DND-41 (cell line): ENCODE data around the gene SIL1.

Source experiments
- ATAC-seq: fragments of 200-7000 bp; cut with Tn5 transposase; 3 replicates; pipeline ENCODE4 v1.9.1; 2021; ENCODE audit warnings: low read depth; ENCODE audit not compliant: insufficient read depth
- DNase-seq: peaks from one replicate; pipeline ENCODE4 v3.0.0-alpha.2; 2020
- H2AFZ ChIP-seq: 2 replicates; pipeline ENCODE4 v1.6.0; 2012; ENCODE audit warnings: low read depth, low read length
- H3K27ac ChIP-seq: 2 replicates; pipeline ENCODE4 v1.5.1; 2012; ENCODE audit warnings: low read length, inconsistent platforms
- H3K27me3 ChIP-seq: fragments of 200-600 bp; sonication (generic); 2 replicates; pipeline ENCODE4 v1.6.0; 2012; ENCODE audit warnings: low read length, mild to moderate bottlenecking, inconsistent platforms; ENCODE audit not compliant: insufficient read depth, poor library complexity
- H3K36me3 ChIP-seq: 2 replicates; pipeline ENCODE4 v1.5.1; 2012; ENCODE audit warnings: low read length, inconsistent platforms; ENCODE audit not compliant: insufficient read depth
- H3K4me1 ChIP-seq: 2 replicates; pipeline ENCODE4 v1.5.1; 2012; ENCODE audit warnings: mild to moderate bottlenecking, low read length; ENCODE audit not compliant: insufficient read depth
- H3K4me2 ChIP-seq: 2 replicates; pipeline ENCODE4 v1.6.0; 2012; ENCODE audit warnings: mild to moderate bottlenecking, moderate library complexity, low read length, inconsistent platforms; ENCODE audit not compliant: insufficient read depth
- H3K4me3 ChIP-seq, 2 experiments: fragments of 200-600 bp in 1 of 2; shearing (Covaris generic) in 1 of 2; 2 replicates each; pipeline ENCODE4 v1.5.1; 2012 to 2016; ENCODE audit warnings: inconsistent platforms in 2 of 2, low read length in 2 of 2, mild to moderate bottlenecking in 2 of 2, low read depth in 1 of 2, moderate library complexity in 1 of 2
- H3K79me2 ChIP-seq: 2 replicates; pipeline ENCODE4 v1.6.0; 2012; ENCODE audit warnings: low read length, inconsistent platforms; ENCODE audit not compliant: insufficient read depth
- H3K9ac ChIP-seq: 2 replicates; pipeline ENCODE4 v1.6.0; 2012; ENCODE audit warnings: low read depth, mild to moderate bottlenecking, inconsistent platforms, low read length, moderate library complexity
- H3K9me3 ChIP-seq: 2 replicates; pipeline ENCODE4 v1.5.1; 2012; ENCODE audit warnings: low read length, moderate library complexity, mild to moderate bottlenecking, inconsistent platforms; ENCODE audit not compliant: insufficient read depth, severe bottlenecking
- H4K20me1 ChIP-seq: 2 replicates; pipeline ENCODE4 v1.6.0; 2012; ENCODE audit warnings: low read length; ENCODE audit not compliant: insufficient read depth
- EZH2 ChIP-seq: IDR thresholded peaks from 3 replicates; pipeline ENCODE4 v1.6.1; 2012; ENCODE audit warnings: borderline replicate concordance, low read depth, mild to moderate bottlenecking, moderate library complexity, low read length, inconsistent platforms; ENCODE audit not compliant: severe bottlenecking
- TF ChIP-seq, protein P1 (sequence below): IDR thresholded peaks from 2 replicates; pipeline ENCODE4 v1.5.1; 2012; ENCODE audit warnings: borderline replicate concordance, low read length, moderate library complexity, mild to moderate bottlenecking; ENCODE audit not compliant: poor library complexity, severe bottlenecking; ENCODE audit errors: extremely low read depth

Gene SIL1

DNA sequence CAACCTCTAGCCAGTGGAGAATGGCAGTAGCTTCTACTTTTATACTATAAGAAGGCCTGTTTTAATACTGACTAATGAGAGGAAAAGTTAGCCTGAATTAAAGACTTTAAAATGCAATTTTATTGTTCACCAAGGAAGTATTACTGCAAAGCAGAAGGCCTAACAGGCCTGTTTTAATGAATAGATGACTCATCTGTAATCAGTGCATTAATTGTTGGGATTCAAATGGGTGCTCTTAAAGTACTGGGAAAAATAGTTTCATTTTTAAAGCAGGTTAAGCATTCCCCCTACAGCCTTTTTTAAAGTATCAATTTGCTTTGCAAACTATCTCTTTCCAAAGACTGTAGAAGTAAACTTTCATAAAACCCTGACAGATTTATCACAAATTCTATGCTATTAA, 147.7 kb downstream of the SIL1 start:
- TF ChIP-seq, protein P1, sequence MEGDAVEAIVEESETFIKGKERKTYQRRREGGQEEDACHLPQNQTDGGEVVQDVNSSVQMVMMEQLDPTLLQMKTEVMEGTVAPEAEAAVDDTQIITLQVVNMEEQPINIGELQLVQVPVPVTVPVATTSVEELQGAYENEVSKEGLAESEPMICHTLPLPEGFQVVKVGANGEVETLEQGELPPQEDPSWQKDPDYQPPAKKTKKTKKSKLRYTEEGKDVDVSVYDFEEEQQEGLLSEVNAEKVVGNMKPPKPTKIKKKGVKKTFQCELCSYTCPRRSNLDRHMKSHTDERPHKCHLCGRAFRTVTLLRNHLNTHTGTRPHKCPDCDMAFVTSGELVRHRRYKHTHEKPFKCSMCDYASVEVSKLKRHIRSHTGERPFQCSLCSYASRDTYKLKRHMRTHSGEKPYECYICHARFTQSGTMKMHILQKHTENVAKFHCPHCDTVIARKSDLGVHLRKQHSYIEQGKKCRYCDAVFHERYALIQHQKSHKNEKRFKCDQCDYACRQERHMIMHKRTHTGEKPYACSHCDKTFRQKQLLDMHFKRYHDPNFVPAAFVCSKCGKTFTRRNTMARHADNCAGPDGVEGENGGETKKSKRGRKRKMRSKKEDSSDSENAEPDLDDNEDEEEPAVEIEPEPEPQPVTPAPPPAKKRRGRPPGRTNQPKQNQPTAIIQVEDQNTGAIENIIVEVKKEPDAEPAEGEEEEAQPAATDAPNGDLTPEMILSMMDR: no peak
- no peak for TF ChIP-seq EZH2
- no peak for DNase-seq

DNA sequence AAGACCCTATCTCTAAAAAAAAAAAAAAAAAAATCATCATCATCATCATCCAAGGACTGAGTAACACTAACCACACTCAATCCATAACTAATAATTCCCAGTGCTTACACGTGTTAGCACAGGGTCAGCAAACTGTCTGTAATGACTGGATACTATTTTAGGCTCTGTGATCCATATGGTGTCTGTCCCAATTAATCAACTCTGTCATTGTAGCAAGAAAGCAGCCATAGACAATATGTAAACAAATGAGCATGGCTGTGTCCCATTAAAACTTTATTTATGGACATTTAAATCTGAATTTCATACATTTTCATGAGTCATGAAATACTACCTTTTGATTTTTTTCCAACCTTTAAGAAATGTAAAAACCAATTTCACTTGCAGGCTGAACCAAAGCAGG, 148.4 kb downstream of the SIL1 start:
- no peaks in the 10 kb centered on the region for H3K79me2 ChIP-seq
- H3K9ac ChIP-seq: no peak overlapping the region
- no peaks in the 10 kb centered on the region for H3K9me3 ChIP-seq
- no peak overlapping the region for H3K27ac ChIP-seq
- H3K4me1 ChIP-seq: no peaks in the 10 kb centered on the region
- TF ChIP-seq, protein P1: no peak
- no peak for TF ChIP-seq EZH2
- H3K4me3 ChIP-seq: no peak overlapping the region
- no peaks in the 10 kb centered on the region for H3K27me3 ChIP-seq
- DNase-seq: no peak
- no peak for ATAC-seq
- H2AFZ ChIP-seq: no peak overlapping the region
- no peak overlapping the region for H3K4me2 ChIP-seq
- H4K20me1 ChIP-seq: no peaks in the 10 kb centered on the region
- peaks cover 6% of the 10 kb centered on the region; the same call in 1 of the 2 replicates for H3K36me3 ChIP-seq

More for the DNA sequence above, 147.7 kb downstream of the SIL1 start:
- Histone ChIP-seq H3K4me3 (no peak overlapping the region), H3K4me2 (no peak overlapping the region), H2AFZ (no peak overlapping the region), H4K20me1 (no peaks in the 10 kb centered on the region), H3K9me3 (no peaks in the 10 kb centered on the region), H3K36me3 (peaks cover 6% of the 10 kb centered on the region; the same call in 1 of the 2 replicates), H3K4me1 (no peaks in the 10 kb centered on the region), H3K9ac (no peak overlapping the region), H3K79me2 (no peaks in the 10 kb centered on the region), H3K27me3 (no peaks in the 10 kb centered on the region), H3K27ac (no peak overlapping the region)
- ATAC-seq: no peak

- TF ChIP-seq EZH2: no peak
- TF ChIP-seq, protein P1: no peak
- Histone ChIP-seq H3K27ac (no peak overlapping the region), H3K27me3 (no peaks in the 10 kb centered on the region), H4K20me1 (no peaks in the 10 kb centered on the region), H3K4me3 (no peak overlapping the region), H3K9me3 (no peaks in the 10 kb centered on the region), H2AFZ (no peak overlapping the region), H3K9ac (no peak overlapping the region), H3K36me3 (peaks cover 6% of the 10 kb centered on the region; the same call in 1 of the 2 replicates), H3K4me2 (no peak overlapping the region), H3K4me1 (no peaks in the 10 kb centered on the region), H3K79me2 (no peaks in the 10 kb centered on the region)
- ATAC-seq (no peak), DNase-seq (no peak)
These were observed 151.6 kb downstream of the SIL1 start for GRCh38 chr5:139046551-139046950.
